GM04504 (cell line): Measurements from ENCODE around the gene ETV2.
"Not testable (repeated sequence)": the region's sequence is repeated elsewhere in the genome, so short reads cannot be mapped to it uniquely, and the experiment has no call there.

Source experiments
- DNase-seq: peaks from one replicate; pipeline ENCODE4 v3.0.0-alpha.2; 2012; ENCODE audit warnings: low read depth

The ETV2 gene

GRCh38 chr19:35641515-35642151 lies at the start of gene ETV2:
ETV2 (plus strand) TSS chr19:35641745; CDS start chr19:35642461, 716 bp downstream.
- DNase-seq: no peak

- no peak for DNase-seq
Measured at GRCh38 chr19:35592226-35592625, 49.3 kb upstream of the ETV2 start.

- DNase-seq: not testable (repeated sequence)
Measured at GRCh38 chr19:35595026-35595425, 46.5 kb upstream of the ETV2 start.

- no peak for DNase-seq
Measured at GRCh38 chr19:35595928-35596327, 45.6 kb upstream of the ETV2 start.

GRCh38 chr19:35596366-35596999 lies 45.1 kb upstream of the ETV2 start:
- DNase-seq: no peak

GRCh38 chr19:35601971-35602370 lies 39.6 kb upstream of the ETV2 start:
- DNase-seq: no peak

- not testable (repeated sequence) for DNase-seq
Measured at GRCh38 chr19:35604436-35604835, 37.1 kb upstream of the ETV2 start.

- DNase-seq: not testable (repeated sequence)
Measured at GRCh38 chr19:35607170-35607569, 34.4 kb upstream of the ETV2 start.

GRCh38 chr19:35607661-35608060 lies 33.9 kb upstream of the ETV2 start:
- DNase-seq: no peak

- no peak for DNase-seq
Measured at GRCh38 chr19:35608251-35608650, 33.3 kb upstream of the ETV2 start.

- no peak for DNase-seq
Measured at GRCh38 chr19:35609851-35610353, 31.6 kb upstream of the ETV2 start.

GRCh38 chr19:35612224-35612558 lies 29.4 kb upstream of the ETV2 start:
- no peak for DNase-seq

- DNase-seq: peak; percentile 76
Measured at GRCh38 chr19:35612559-35613321, 28.8 kb upstream of the ETV2 start, which contains the start of gene HAUS5. HAUS5 (plus strand) TSS chr19:35612735; CDS start chr19:35612795, 60 bp downstream.

- no peak for DNase-seq
Measured at GRCh38 chr19:35613574-35613973, 28.0 kb upstream of the ETV2 start.

- DNase-seq: no peak
Measured at GRCh38 chr19:35615036-35615435, 26.5 kb upstream of the ETV2 start.

- no peak for DNase-seq
Measured at GRCh38 chr19:35618857-35619256, 22.7 kb upstream of the ETV2 start.

- no peak for DNase-seq
Measured at GRCh38 chr19:35619290-35619923, 22.1 kb upstream of the ETV2 start.

GRCh38 chr19:35620001-35620400 lies 21.5 kb upstream of the ETV2 start:
- DNase-seq: no peak

- no peak for DNase-seq
Measured at GRCh38 chr19:35621708-35622107, 19.8 kb upstream of the ETV2 start.

- no peak for DNase-seq
Measured at GRCh38 chr19:35622750-35623149, 18.8 kb upstream of the ETV2 start.

GRCh38 chr19:35623327-35624010 lies 18.1 kb upstream of the ETV2 start:
- no peak for DNase-seq

GRCh38 chr19:35628264-35628564 lies 13.3 kb upstream of the ETV2 start:
- no peak for DNase-seq
